SW480 (cell line): ENCODE results near the gene RYR3.
"Not testable (repeated sequence)": the region's sequence is repeated elsewhere in the genome, so short reads cannot be mapped to it uniquely, and the experiment has no call there.

ENCODE experiments used
- DNase-seq: peaks from one replicate; pipeline ENCODE4 v3.0.0-alpha.2; 2016; ENCODE audit warnings: low spot score

Gene RYR3

GRCh38 chr15:33773969-33774368 is 463.2 kb downstream of the RYR3 start:
- no peak for DNase-seq

GRCh38 chr15:33778852-33779251 is 468.1 kb downstream of the RYR3 start:
- no peak for DNase-seq

- DNase-seq, result no peak
Observed at GRCh38 chr15:33780011-33780768, 469.4 kb downstream of the RYR3 start.

GRCh38 chr15:33782966-33783365 is 472.2 kb downstream of the RYR3 start:
- no peak for DNase-seq

GRCh38 chr15:33785366-33785765 is 474.6 kb downstream of the RYR3 start:
- no peak for DNase-seq

- DNase-seq, result no peak
Observed at GRCh38 chr15:33788906-33789540, 478.3 kb downstream of the RYR3 start.

GRCh38 chr15:33794453-33794852 is 483.7 kb downstream of the RYR3 start:
- no peak for DNase-seq

GRCh38 chr15:33795070-33795469 is 484.3 kb downstream of the RYR3 start:
- DNase-seq, result no peak

GRCh38 chr15:33797651-33798050 is 486.9 kb downstream of the RYR3 start:
- no peak for DNase-seq

GRCh38 chr15:33801954-33802353 is 491.2 kb downstream of the RYR3 start:
- DNase-seq, result no peak

GRCh38 chr15:33807665-33808064 is 496.9 kb downstream of the RYR3 start:
- DNase-seq, result no peak

GRCh38 chr15:33808720-33809457 is 498.1 kb downstream of the RYR3 start:
- DNase-seq, result no peak

- DNase-seq, result no peak
Observed at GRCh38 chr15:33810073-33810595, 499.4 kb downstream of the RYR3 start.

- no peak for DNase-seq
Observed at GRCh38 chr15:33810806-33811205, 500.0 kb downstream of the RYR3 start.

GRCh38 chr15:33813891-33814290 is 503.1 kb downstream of the RYR3 start:
- no peak for DNase-seq

GRCh38 chr15:33819499-33819898 is 508.7 kb downstream of the RYR3 start:
- not testable (repeated sequence) for DNase-seq

GRCh38 chr15:33822479-33822878 is 511.7 kb downstream of the RYR3 start:
- no peak for DNase-seq

GRCh38 chr15:33823119-33823518 is 512.4 kb downstream of the RYR3 start:
- no peak for DNase-seq

- DNase-seq, result no peak
Observed at GRCh38 chr15:33825453-33825852, 514.7 kb downstream of the RYR3 start.

GRCh38 chr15:33826201-33826600 is 515.4 kb downstream of the RYR3 start:
- DNase-seq, result no peak

- no peak for DNase-seq
Observed at GRCh38 chr15:33830351-33830750, 519.6 kb downstream of the RYR3 start.

GRCh38 chr15:33831646-33832045 is 520.9 kb downstream of the RYR3 start:
- no peak for DNase-seq
